ENCODE data around the gene SLAIN1.

- TF ChIP-seq POLR2AphosphoS5 (IDR thresholded peaks at IDR 0.05; ENCODE audit: insufficient read depth, low read depth, low read length) (no peak), FOS (IDR thresholded peaks at IDR 0.05; ENCODE audit: borderline replicate concordance, insufficient read depth, low read length) (no peak), POLR2A (IDR thresholded peaks at IDR 0.05; ENCODE audit: low read depth, low read length) (no peak), MAX (IDR thresholded peaks at IDR 0.05; ENCODE audit: insufficient read depth, insufficient read length) (no peak), MYC (IDR thresholded peaks at IDR 0.05; ENCODE audit: low read depth, low read length) (no peak)
- TF ChIP-seq, protein P1, sequence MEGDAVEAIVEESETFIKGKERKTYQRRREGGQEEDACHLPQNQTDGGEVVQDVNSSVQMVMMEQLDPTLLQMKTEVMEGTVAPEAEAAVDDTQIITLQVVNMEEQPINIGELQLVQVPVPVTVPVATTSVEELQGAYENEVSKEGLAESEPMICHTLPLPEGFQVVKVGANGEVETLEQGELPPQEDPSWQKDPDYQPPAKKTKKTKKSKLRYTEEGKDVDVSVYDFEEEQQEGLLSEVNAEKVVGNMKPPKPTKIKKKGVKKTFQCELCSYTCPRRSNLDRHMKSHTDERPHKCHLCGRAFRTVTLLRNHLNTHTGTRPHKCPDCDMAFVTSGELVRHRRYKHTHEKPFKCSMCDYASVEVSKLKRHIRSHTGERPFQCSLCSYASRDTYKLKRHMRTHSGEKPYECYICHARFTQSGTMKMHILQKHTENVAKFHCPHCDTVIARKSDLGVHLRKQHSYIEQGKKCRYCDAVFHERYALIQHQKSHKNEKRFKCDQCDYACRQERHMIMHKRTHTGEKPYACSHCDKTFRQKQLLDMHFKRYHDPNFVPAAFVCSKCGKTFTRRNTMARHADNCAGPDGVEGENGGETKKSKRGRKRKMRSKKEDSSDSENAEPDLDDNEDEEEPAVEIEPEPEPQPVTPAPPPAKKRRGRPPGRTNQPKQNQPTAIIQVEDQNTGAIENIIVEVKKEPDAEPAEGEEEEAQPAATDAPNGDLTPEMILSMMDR (IDR thresholded peaks at IDR 0.05; ENCODE audit: extremely low read depth in 1 of 2, insufficient read depth in 1 of 2, low read depth in 1 of 2, low read length in 2 of 2): no peak
Measured at GRCh38 chr13:77728265-77729125, 31.0 kb downstream of the SLAIN1 start.
